Osteoblast (primary cell): ENCODE data around the gene BASP1. TPM values are rescaled to one million over a fixed set of nuclear protein-coding genes. Genes with fewer than 3 reads are reported as not detected.

Experiments used
- DNase-seq: peaks from one replicate; pipeline ENCODE4 v3.0.0; 2011; ENCODE audit warnings: low spot score, mixed read lengths; ENCODE audit not compliant: insufficient read length; ENCODE audit errors: missing footprints
- H2AFZ ChIP-seq: 2 replicates; pipeline ENCODE4 v1.6.0; 2011; ENCODE audit warnings: mild to moderate bottlenecking, low read length
- H3K27ac ChIP-seq: 2 replicates; pipeline ENCODE4 v1.5.1; 2011; ENCODE audit warnings: mild to moderate bottlenecking, low read depth, low read length, moderate library complexity
- H3K27me3 ChIP-seq: 2 replicates; pipeline ENCODE4 v1.6.0; 2012; ENCODE audit warnings: mild to moderate bottlenecking, control low read depth, inconsistent platforms, low read length, moderate library complexity; ENCODE audit not compliant: insufficient read depth
- H3K36me3 ChIP-seq: 2 replicates; pipeline ENCODE4 v1.5.1; 2011; ENCODE audit warnings: mild to moderate bottlenecking, low read length, control low read depth, moderate library complexity; ENCODE audit not compliant: insufficient read depth
- H3K4me1 ChIP-seq: 2 replicates; pipeline ENCODE4 v1.5.1; 2011; ENCODE audit warnings: mild to moderate bottlenecking, low read length, control low read depth, moderate library complexity; ENCODE audit not compliant: insufficient read depth
- H3K4me2 ChIP-seq: 2 replicates; pipeline ENCODE4 v1.6.0; 2011; ENCODE audit warnings: mild to moderate bottlenecking, low read length; ENCODE audit not compliant: insufficient read depth
- H3K4me3 ChIP-seq: fragments of 200-600 bp; sonication (generic); 3 replicates; pipeline ENCODE4 v1.5.1; 2012; ENCODE audit warnings: mild to moderate bottlenecking, low read length, inconsistent platforms; ENCODE audit not compliant: insufficient read depth
- H3K79me2 ChIP-seq: 2 replicates; pipeline ENCODE4 v1.6.0; 2012; ENCODE audit warnings: mild to moderate bottlenecking, low read length, control low read depth, inconsistent platforms; ENCODE audit not compliant: insufficient read depth
- H3K9me3 ChIP-seq: 2 replicates; pipeline ENCODE4 v1.5.1; 2011; ENCODE audit warnings: low read depth, low read length, control low read depth
- H4K20me1 ChIP-seq: 2 replicates; pipeline ENCODE4 v1.6.0; 2012; ENCODE audit warnings: mild to moderate bottlenecking, low read length, control low read depth; ENCODE audit not compliant: insufficient read depth
- CTCF ChIP-seq: IDR thresholded peaks from 2 replicates; pipeline ENCODE4 v1.5.1; 2011; ENCODE audit warnings: mild to moderate bottlenecking, low read depth, low read length, moderate library complexity; ENCODE audit errors: extremely low read depth
- small RNA-seq: library from RNA; depleted of rRNA; stranded (forward); fragments of <200 nt; gene quantifications from one replicate; pipeline ENCODE3, GENCODE V24; 2012
- total RNA-seq: library from RNA; depleted of rRNA; stranded (reverse); fragments of >200 nt; gene quantifications from 2 replicates; pipeline ENCODE4 v1.2.3, GENCODE V29; 2012

BASP1 gene
- total RNA-seq, 1 donor = 242 TPM

GRCh38 chr5:17325770-17326599 lies 108.6 kb downstream of the BASP1 start:
- Histone ChIP-seq H3K4me1 (no peaks in the 10 kb centered on the region), H3K79me2 (no peaks in the 10 kb centered on the region), H3K4me3 (no peak overlapping the region), H4K20me1 (no peaks in the 10 kb centered on the region), H3K9me3 (no peaks in the 10 kb centered on the region), H3K4me2 (no peak overlapping the region), H2AFZ (no peak overlapping the region), H3K27ac (no peak overlapping the region), H3K27me3 (peaks cover 5% of the 10 kb centered on the region), H3K36me3 (no peaks in the 10 kb centered on the region)
- no peak for DNase-seq
- TF ChIP-seq CTCF = no peak

Small RNA genes lying within 50 kb of the gene (small RNA-seq; reads per million reads assigned to genes)
- not detected for gene RNU6-1003P
